HFF-Myc (cell line): Measurements from ENCODE around the gene CDK12.

ENCODE experiments used
- DNase-seq: peaks from one replicate; pipeline ENCODE4 v3.0.0-alpha.2; 2011; ENCODE audit warnings: low read depth; ENCODE audit errors: extremely low read depth
- H3K4me3 ChIP-seq: replicated peaks from 2 replicates; pipeline ENCODE4 v1.5.1; 2011; ENCODE audit warnings: low read depth, mild to moderate bottlenecking, control low read depth, low read length
- CTCF ChIP-seq: IDR thresholded peaks from 2 replicates; pipeline ENCODE4 v1.5.1; 2012; ENCODE audit warnings: mild to moderate bottlenecking, low read depth, low read length, control low read depth; ENCODE audit errors: missing control alignments

The CDK12 gene

GRCh38 chr17:39580082-39580468, 118.8 kb downstream of the CDK12 start:
- TF ChIP-seq CTCF: no peak
- no peak overlapping the region for H3K4me3 ChIP-seq
- no peak for DNase-seq

GRCh38 chr17:39581071-39581758, 119.9 kb downstream of the CDK12 start:
- DNase-seq: no peak

GRCh38 chr17:39581759-39582085, 120.4 kb downstream of the CDK12 start:
- no peak overlapping the region for H3K4me3 ChIP-seq
- no peak for DNase-seq
- TF ChIP-seq CTCF: no peak

More at GRCh38 chr17:39581071-39581758, 119.9 kb downstream of the CDK12 start:
- no peak for TF ChIP-seq CTCF
- no peak overlapping the region for H3K4me3 ChIP-seq

- TF ChIP-seq CTCF: no peak
- no peak overlapping the region for H3K4me3 ChIP-seq
- DNase-seq: no peak
These were observed 121.4 kb downstream of the CDK12 start for GRCh38 chr17:39582658-39583057.
